GM18508 (cell line): Measurements from ENCODE around the gene COQ6.
"Not testable (repeated sequence)": the region's sequence is repeated elsewhere in the genome, so short reads cannot be mapped to it uniquely, and the experiment has no call there.

Experiments used
- ATAC-seq: cut with Tn5 transposase; IDR thresholded peaks from one replicate; pipeline ENCODE4 v1.9.1; 2021; ENCODE audit warnings: moderate number of reproducible peaks; ENCODE audit not compliant: insufficient read depth, unreplicated experiment

The COQ6 gene

GRCh38 chr14:73976125-73976524 lies 26.0 kb downstream of the COQ6 start:
- ATAC-seq: no peak

- no peak for ATAC-seq
These were observed 27.8 kb downstream of the COQ6 start for GRCh38 chr14:73977896-73978295.

- ATAC-seq: no peak
These were observed 38.0 kb downstream of the COQ6 start for GRCh38 chr14:73988065-73988464.

- ATAC-seq: not testable (repeated sequence)
These were observed 38.6 kb downstream of the COQ6 start for GRCh38 chr14:73988656-73989055.

- ATAC-seq: no peak
These were observed 41.0 kb downstream of the COQ6 start for GRCh38 chr14:73991092-73991491.

GRCh38 chr14:73994926-73995325 lies 44.8 kb downstream of the COQ6 start:
- not testable (repeated sequence) for ATAC-seq

- no peak for ATAC-seq
These were observed 45.9 kb downstream of the COQ6 start for GRCh38 chr14:73995977-73996378.

GRCh38 chr14:73996731-73997107 lies 46.6 kb downstream of the COQ6 start:
- no peak for ATAC-seq

GRCh38 chr14:73997108-73997943 lies 47.2 kb downstream of the COQ6 start:
- no peak for ATAC-seq

GRCh38 chr14:73997944-73998447 lies 47.9 kb downstream of the COQ6 start:
- ATAC-seq: no peak

GRCh38 chr14:73998726-73999125 lies 48.6 kb downstream of the COQ6 start:
- ATAC-seq: no peak

GRCh38 chr14:74005664-74006063 lies 55.6 kb downstream of the COQ6 start:
- ATAC-seq: not testable (repeated sequence)

- ATAC-seq: no peak
These were observed 58.9 kb downstream of the COQ6 start for GRCh38 chr14:74008843-74009499.
